GM12872 (cell line): Measurements from ENCODE around the gene ATP1A1.

ENCODE experiments used
- CTCF ChIP-seq: IDR thresholded peaks from 3 replicates; pipeline ENCODE4 v1.5.1; 2011; ENCODE audit warnings: low read depth, mild to moderate bottlenecking, low read length, moderate library complexity; ENCODE audit not compliant: insufficient read depth

The ATP1A1 gene

GRCh38 chr1:116386042-116386441 lies 13.0 kb downstream of the ATP1A1 start:
- TF ChIP-seq CTCF: no peak

DNA sequence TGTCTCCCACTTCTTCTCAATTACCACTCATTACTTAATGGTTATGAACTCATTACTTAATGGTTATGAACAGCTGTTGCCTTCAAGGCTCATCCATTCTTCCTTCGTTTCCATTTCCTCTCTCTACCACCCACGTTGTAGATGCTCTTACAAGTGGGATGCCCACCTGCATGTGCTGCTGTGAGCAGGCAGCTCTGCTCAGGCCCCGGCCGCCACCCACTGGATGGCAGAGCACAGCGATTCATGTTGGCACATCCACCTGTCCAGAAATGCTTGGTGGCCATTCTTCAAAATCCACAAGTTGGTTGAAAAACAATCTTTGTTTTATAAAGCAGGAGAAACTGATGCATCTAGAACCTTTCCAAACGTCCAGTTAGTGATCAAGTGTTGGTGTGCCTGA lies 14.5 kb downstream of the ATP1A1 start:
- TF ChIP-seq CTCF: no peak

GRCh38 chr1:116388122-116388521 lies 15.1 kb downstream of the ATP1A1 start:
- no peak for TF ChIP-seq CTCF

DNA sequence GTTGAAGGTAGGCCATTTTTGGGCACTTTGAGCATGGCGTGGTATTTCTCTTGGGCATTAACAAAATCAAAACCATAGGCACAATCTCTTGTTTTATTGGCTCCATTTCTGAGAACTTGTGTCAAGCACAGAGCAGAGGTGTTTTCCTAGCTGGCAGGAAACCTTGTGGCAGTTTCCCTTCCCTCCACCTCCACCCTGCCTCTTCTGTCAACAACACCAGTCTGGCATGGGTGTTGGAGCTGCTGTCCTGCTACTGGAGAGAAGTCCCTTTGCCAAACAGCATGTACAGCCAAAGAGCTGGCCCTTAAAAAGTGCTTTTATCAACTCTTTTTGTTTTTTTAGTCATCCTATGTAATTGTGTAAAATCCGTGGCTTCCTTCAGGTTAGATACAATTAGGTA lies 16.0 kb downstream of the ATP1A1 start:
- TF ChIP-seq CTCF: no peak

DNA sequence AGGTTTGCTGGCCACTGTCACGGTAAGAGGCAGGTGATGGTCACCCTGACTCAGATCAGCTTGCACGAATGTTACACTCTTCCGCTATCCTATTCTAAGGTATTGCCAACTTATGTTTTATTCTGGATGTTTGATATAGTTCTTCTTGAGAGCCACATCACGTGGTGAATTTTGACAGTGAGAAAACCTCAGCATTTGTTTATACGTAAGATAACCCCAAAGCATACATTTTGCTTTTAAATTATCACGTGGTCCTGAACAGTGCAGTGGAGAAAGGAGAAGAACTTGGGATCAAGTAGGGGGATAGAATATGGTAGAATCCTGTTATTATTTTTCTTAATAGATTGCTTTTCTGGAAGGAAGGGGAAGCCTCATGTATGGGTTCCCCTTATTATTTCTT lies 16.6 kb downstream of the ATP1A1 start:
- TF ChIP-seq CTCF: no peak

GRCh38 chr1:116390195-116390594 lies 17.2 kb downstream of the ATP1A1 start:
- TF ChIP-seq CTCF: no peak

- TF ChIP-seq CTCF: no peak
These were observed 18.1 kb downstream of the ATP1A1 start for GRCh38 chr1:116391185-116391584.
